Stomach smooth muscle (tissue), 2 donors: ENCODE measurements around the gene VPS26B.

ENCODE experiments used
- H3K27ac ChIP-seq: one replicate; pipeline ENCODE4 v1.7.0; 2013; ENCODE audit warnings: mild to moderate bottlenecking, low read length, inconsistent platforms
- H3K27me3 ChIP-seq, 2 donors: one replicate each; pipeline ENCODE4 v1.7.0; 2013; ENCODE audit warnings: low read length in 2 of 2; ENCODE audit not compliant: insufficient read depth in 2 of 2, control insufficient read depth in 1 of 2
- H3K36me3 ChIP-seq, 2 donors: one replicate each; pipeline ENCODE4 v1.7.0; 2013; ENCODE audit warnings: low read length in 2 of 2; ENCODE audit not compliant: control insufficient read depth in 2 of 2, insufficient read depth in 2 of 2
- H3K4me1 ChIP-seq: one replicate; pipeline ENCODE4 v1.7.0; 2013; ENCODE audit warnings: low read length; ENCODE audit not compliant: control insufficient read depth, insufficient read depth
- H3K4me3 ChIP-seq, 2 donors: one replicate each; pipeline ENCODE4 v1.7.0; 2013; ENCODE audit warnings: low read length in 2 of 2
- H3K9ac ChIP-seq, 2 donors: one replicate each; pipeline ENCODE4 v1.7.0; 2013; ENCODE audit warnings: low read length in 2 of 2, mild to moderate bottlenecking in 1 of 2
- H3K9me3 ChIP-seq, 2 donors: one replicate each; pipeline ENCODE4 v1.7.0; 2013; ENCODE audit warnings: low read length in 2 of 2; ENCODE audit not compliant: control insufficient read depth in 2 of 2
- donor health status: healthy.
- donor health status: Pancreatic carcinoma.

The VPS26B gene

DNA sequence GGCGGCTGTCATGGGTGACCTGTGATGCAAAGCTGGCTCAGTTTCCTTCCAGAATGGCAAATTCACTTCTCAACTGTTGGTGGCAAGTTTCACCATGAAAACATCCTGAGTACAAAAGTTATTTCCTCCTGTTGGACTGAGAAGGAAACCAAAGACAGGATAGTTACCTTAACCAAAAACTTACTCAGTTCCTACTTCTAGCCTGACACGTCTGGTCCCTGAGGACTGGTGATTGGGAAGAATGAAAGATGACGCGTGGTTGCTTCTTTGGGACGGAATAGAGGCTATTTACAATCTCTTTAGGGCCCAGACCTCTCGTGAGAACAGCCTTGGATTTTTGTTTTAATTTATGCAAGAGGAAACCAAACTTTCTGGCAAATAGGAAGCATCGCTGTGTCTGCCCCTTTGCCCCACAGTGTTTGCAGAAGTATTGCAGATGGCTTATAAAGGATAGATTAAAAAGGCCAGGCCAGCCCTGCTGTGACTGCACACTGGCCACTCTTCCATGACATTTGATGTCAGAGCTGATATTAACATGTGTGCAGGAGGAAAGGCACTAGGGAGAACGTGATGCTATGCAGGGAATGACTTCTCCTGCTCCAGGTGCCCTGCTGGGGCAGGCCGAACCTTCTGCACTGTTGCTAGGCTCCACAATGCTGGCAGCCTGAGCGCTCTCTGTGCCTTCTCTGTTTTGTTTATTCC lies 7.6 kb downstream of the VPS26B start:
- peaks cover 11 to 18% of the 10 kb centered on the region in 2 donors for H3K36me3 ChIP-seq
- no peak overlapping the region for H3K9ac ChIP-seq
- no peaks in the 10 kb centered on the region for H3K9me3 ChIP-seq
- H3K27me3 ChIP-seq, result no peaks in the 10 kb centered on the region
- H3K27ac ChIP-seq, result no peak overlapping the region
- no peak overlapping the region for H3K4me3 ChIP-seq
- peaks cover 16% of the 10 kb centered on the region for H3K4me1 ChIP-seq

DNA sequence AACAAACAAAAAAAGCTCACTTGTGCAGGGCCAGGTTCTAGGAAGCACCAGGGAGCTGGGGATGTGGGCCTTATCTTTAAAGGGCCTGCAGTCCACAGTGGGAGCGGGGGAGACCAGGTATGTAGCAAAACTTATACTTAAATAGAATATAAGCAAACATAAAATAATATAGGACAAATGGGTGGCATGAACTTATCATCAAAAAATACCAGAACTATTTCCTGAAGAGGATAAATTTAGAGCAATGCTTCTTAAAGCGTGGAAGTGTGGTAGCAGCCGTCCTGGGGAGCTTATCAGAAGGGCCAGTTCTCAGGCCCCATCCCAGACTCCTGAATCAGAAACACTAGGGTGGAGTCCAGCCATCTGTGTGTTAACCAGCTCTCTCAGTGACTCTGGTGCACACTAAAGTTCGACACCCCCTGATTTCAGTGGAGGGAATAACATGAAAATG lies 9.3 kb downstream of the VPS26B start:
- no peak overlapping the region for H3K4me3 ChIP-seq
- no peak overlapping the region for H3K27ac ChIP-seq
- peaks cover 17 to 18% of the 10 kb centered on the region in 2 donors for H3K36me3 ChIP-seq
- H3K27me3 ChIP-seq, result no peaks in the 10 kb centered on the region
- H3K4me1 ChIP-seq, result peaks cover 16% of the 10 kb centered on the region
- no peak overlapping the region for H3K9ac ChIP-seq
- no peaks in the 10 kb centered on the region for H3K9me3 ChIP-seq

DNA sequence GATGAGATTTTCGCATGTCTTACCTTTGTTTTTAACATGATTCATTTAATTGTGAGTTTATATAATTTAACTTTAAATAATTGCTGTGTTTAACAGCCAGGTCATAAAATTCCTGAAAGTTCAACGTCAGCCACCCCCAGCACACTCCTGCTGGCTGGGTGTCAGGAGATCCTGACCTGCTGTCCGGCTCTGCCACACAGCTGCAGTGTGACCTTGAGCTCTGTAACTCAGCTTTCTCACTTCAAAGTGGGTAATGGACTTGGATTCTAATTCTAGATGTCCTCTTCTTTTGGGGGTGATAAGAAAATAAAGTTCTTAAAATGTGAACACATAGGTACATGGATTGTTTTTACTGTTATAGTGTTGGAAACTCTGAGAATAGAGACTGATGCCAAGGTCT lies 10.9 kb downstream of the VPS26B start:
- peaks cover 12% of the 10 kb centered on the region for H3K4me1 ChIP-seq
- H3K36me3 ChIP-seq, result peaks cover 30 to 32% of the 10 kb centered on the region in 2 donors
- no peaks in the 10 kb centered on the region for H3K27me3 ChIP-seq
- no peaks in the 10 kb centered on the region for H3K9me3 ChIP-seq
- no peak overlapping the region for H3K27ac ChIP-seq
- no peak overlapping the region for H3K9ac ChIP-seq
- H3K4me3 ChIP-seq, result no peak overlapping the region

DNA sequence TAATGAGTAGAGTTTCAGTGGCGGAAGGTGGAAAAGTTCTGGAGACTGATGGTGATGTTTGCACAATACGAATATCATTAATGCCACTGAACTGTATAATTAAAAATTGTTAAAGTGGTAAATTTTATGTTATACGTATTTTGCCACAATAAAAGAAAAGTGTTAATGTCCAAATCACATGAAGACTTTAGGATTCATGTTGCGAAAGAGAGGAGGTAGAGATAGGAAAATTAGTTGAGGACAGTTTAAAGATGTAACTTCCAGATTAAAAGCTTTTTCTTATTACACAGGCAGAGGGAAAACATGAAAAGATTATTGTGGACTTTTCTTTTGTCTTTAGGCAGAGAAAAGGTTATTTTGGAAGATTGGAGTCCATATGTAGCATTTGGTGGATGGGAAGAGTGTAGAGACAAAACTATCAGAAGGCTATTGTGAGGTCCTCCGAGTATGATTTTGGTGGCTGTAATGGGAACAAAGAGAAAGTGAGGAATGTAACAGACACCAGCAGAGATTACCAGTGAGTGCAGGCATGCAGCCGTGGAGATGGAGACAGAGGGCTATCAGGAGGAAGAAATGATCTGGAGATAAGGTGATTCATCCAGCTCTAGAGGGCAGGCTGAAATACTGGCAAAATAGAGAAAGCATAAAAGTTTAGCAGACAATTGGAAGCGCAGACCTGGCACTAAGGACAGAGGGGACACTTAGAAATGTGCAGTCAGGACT lies 12.5 kb downstream of the VPS26B start:
- Histone ChIP-seq H3K36me3 (peaks cover 34 to 36% of the 10 kb centered on the region in 2 donors), H3K27ac (no peak overlapping the region), H3K27me3 (no peaks in the 10 kb centered on the region), H3K4me1 (peaks cover 3% of the 10 kb centered on the region), H3K9me3 (no peaks in the 10 kb centered on the region), H3K9ac (no peak overlapping the region), H3K4me3 (no peak overlapping the region)

DNA sequence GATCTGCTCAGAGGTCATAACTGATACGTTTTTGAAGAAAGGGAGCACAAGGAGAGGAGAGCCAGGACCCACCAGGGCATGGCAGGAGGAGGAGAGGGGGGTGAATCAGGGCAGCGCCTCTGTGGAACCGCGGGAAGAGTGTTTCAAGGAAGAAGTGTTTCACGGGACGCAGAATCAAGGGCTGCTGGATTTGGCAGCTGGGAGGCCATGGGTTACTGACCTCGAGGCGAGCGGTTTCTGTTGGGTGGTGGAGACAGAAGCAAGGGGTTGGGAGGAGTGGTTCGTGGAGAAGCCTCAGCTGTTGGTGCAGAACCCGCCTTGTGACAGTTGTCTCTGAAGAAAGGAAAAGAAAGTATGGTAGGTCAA lies 13.1 kb downstream of the VPS26B start:
- Histone ChIP-seq H3K4me3 (no peak overlapping the region), H3K27ac (no peak overlapping the region), H3K4me1 (no peaks in the 10 kb centered on the region), H3K36me3 (peaks cover 38 to 41% of the 10 kb centered on the region in 2 donors), H3K27me3 (no peaks in the 10 kb centered on the region), H3K9me3 (no peaks in the 10 kb centered on the region), H3K9ac (no peak overlapping the region)

DNA sequence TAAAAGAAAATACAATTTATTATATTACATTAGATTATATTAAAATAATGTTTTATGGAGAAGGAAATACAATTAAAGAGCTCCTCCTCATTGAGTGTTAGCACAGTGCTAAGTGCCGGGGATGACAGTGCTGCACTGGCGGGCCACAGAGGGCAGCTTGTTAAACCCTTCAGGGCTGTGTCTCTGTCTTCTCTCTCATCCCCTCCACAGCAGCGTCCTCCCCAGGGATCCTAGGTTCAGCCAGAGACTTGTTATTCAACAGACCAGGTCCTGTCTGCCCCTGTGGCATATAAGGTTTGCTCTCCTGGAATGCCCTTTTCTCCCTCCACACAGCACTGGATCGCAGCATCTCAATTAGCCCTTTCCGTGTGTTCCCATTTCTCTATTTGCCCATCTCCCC lies 14.5 kb downstream of the VPS26B start:
- no peak overlapping the region for H3K27ac ChIP-seq
- no peaks in the 10 kb centered on the region for H3K4me1 ChIP-seq
- H3K9me3 ChIP-seq, result no peaks in the 10 kb centered on the region
- H3K36me3 ChIP-seq, result peaks cover 52 to 55% of the 10 kb centered on the region in 2 donors
- no peak overlapping the region for H3K4me3 ChIP-seq
- H3K9ac ChIP-seq, result no peak overlapping the region
- H3K27me3 ChIP-seq, result no peaks in the 10 kb centered on the region

DNA sequence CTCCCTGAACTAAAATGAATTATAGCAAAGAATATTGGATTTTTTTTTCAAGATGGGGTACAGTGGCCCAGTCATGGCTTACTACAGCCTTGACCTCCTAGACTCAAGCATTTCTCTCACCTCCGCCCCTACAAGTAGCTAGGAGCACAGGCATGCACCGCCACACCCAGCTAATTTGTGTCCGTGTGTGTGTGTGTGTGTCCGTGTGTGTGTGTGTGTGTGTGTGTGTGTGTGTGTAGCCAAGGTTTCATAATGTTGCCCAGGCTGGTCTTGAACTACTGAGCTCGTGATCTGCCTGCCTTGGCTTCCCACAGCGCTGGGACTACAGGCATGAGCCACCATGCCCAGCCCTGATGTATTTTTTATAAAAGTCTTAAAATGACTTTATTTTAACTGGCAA lies 16.1 kb downstream of the VPS26B start:
- Histone ChIP-seq H3K4me1 (no peaks in the 10 kb centered on the region), H3K9me3 (no peaks in the 10 kb centered on the region), H3K4me3 (no peak overlapping the region), H3K9ac (no peak overlapping the region), H3K27me3 (no peaks in the 10 kb centered on the region), H3K27ac (no peak overlapping the region), H3K36me3 (peaks cover 53 to 66% of the 10 kb centered on the region in 2 donors)

DNA sequence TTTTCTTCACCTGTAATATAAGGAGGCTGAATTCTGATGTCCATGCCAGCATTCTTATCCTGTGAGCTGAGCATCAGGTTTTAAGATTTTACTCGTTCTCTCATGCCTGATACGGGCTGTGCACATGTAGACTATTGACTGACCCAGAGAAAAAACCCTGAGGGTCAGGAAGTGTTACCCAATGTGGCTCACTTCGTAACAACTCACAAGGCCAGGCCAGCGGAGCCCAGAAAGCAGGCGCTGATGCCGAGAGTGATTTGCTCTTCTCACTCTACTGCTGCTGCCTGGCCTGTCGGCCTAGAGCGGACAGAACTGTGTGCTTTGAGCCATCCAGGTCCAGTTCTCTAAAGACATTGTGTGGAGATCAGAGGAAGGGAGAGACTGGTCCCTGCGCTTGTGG lies 17.9 kb downstream of the VPS26B start:
- H3K27ac ChIP-seq, result no peak overlapping the region
- H3K4me1 ChIP-seq, result no peaks in the 10 kb centered on the region
- H3K36me3 ChIP-seq, result peaks cover 61 to 77% of the 10 kb centered on the region in 2 donors
- no peaks in the 10 kb centered on the region for H3K9me3 ChIP-seq
- no peak overlapping the region for H3K9ac ChIP-seq
- no peaks in the 10 kb centered on the region for H3K27me3 ChIP-seq
- no peak overlapping the region for H3K4me3 ChIP-seq

DNA sequence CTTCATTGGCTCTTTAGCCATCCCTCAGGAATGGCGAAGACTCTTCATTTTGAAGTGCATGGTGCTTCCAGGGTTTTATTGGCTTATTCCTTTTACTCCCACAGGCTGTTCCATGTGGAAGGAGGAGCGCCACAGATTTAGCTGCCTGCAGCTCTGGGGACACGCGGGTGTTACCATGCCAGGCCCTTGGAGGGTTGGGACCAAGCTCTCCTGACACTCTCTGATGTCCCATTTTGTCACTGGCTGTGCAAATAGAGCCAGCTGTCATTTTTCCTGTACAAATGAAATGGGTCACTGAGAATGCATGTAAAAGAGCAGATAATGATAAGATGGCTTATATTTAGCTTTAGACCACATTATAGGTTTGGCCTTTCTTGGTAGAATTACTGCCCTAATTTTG lies 19.4 kb downstream of the VPS26B start:
- no peak overlapping the region for H3K9ac ChIP-seq
- no peaks in the 10 kb centered on the region for H3K4me1 ChIP-seq
- H3K27ac ChIP-seq, result no peak overlapping the region
- no peaks in the 10 kb centered on the region for H3K9me3 ChIP-seq
- H3K27me3 ChIP-seq, result no peaks in the 10 kb centered on the region
- H3K36me3 ChIP-seq, result peaks cover 76 to 84% of the 10 kb centered on the region in 2 donors
- H3K4me3 ChIP-seq, result no peak overlapping the region

DNA sequence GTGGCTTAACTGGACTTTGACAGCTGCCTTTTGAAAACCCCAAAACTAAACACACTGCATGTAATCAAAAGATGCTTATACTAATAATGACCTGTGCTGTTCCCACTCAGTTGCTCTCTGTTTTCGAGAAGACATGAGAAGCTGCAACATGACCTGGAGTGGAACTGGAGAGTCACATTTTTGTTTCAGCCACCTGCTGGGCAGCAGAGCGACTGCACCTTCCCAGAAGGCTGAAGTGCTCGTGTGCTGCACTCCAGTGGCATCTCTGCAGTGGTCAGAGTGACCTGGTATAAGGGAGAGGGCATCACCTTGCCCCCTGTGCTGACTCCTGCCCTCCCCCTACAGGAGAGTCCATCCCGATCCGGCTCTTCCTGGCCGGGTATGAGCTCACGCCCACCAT lies 20.1 kb downstream of the VPS26B start:
- Histone ChIP-seq H3K9ac (no peak overlapping the region), H3K27ac (no peak overlapping the region), H3K27me3 (no peaks in the 10 kb centered on the region), H3K36me3 (peaks cover 74 to 84% of the 10 kb centered on the region in 2 donors), H3K4me3 (no peak overlapping the region), H3K9me3 (no peaks in the 10 kb centered on the region), H3K4me1 (no peaks in the 10 kb centered on the region)

DNA sequence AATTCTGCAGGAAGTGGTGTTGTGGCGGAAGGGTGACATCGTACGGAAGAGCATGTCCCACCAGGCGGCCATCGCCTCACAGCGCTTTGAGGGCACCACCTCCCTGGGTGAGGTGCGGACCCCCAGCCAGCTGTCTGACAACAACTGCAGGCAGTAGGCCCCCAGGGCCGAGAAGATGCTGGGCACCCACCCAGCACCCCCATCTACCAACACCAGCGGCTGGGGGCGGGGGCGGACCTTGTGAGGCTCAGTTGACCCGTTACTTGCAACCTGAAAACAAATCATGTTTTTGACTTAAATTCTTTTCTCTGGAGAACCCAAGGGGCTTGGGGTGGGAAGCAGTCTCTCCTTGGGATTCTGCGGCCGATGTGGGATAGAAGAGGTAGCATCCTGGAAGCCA lies 21.0 kb downstream of the VPS26B start:
- Histone ChIP-seq H3K36me3 (peaks cover 74 to 85% of the 10 kb centered on the region in 2 donors), H3K9ac (no peak overlapping the region), H3K9me3 (no peaks in the 10 kb centered on the region), H3K27ac (no peak overlapping the region), H3K4me1 (no peaks in the 10 kb centered on the region), H3K27me3 (no peaks in the 10 kb centered on the region), H3K4me3 (no peak overlapping the region)
